Left hindlimb (tissue), 1 donor: Measurements from ENCODE around the gene UBE2G2.

Experiments
- DNase-seq: peaks from one replicate; pipeline ENCODE4 v3.0.0-alpha.2; 2018

The UBE2G2 gene

GRCh38 chr21:44784810-44785209 lies 16.8 kb downstream of the UBE2G2 start:
- no peak for DNase-seq

- no peak for DNase-seq
These were observed 18.5 kb downstream of the UBE2G2 start for GRCh38 chr21:44783020-44783696.

- DNase-seq: no peak
These were observed 20.7 kb downstream of the UBE2G2 start for GRCh38 chr21:44780767-44781459.

GRCh38 chr21:44780137-44780502 lies 21.5 kb downstream of the UBE2G2 start:
- no peak for DNase-seq

DNA sequence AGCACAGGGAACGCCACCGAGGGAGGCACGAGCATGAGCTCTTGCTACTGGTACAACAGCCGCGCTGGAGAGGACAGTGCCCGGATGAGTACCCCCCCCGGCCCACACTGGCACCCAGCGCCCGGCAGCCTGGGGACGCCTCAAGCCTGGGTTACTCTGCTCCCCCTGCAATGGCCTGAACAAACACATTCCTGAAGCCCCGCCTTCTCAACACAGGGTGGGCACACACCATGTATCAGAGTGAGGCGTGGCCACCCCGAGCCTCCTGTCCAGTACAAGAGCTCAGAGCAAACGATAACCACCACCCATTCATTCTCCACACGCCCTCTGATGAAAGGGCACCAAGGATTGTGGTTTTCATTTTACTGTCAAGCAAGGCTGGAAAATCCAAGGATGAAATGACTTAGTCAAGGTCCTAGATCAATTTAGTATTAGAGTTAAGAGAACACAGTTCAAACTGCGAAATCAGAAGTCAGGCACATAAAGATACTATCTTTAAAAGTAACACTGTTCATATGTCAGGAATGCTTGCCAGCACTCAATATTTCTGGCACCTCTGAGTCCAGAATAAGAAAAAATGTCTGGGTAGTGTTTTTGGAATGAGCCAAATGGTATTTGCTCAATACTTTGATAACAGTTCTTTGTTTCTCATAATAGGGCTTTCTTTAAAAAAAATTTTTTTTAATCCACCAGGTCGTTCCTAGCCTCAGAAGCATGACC lies 22.0 kb downstream of the UBE2G2 start:
- DNase-seq: no peak

DNA sequence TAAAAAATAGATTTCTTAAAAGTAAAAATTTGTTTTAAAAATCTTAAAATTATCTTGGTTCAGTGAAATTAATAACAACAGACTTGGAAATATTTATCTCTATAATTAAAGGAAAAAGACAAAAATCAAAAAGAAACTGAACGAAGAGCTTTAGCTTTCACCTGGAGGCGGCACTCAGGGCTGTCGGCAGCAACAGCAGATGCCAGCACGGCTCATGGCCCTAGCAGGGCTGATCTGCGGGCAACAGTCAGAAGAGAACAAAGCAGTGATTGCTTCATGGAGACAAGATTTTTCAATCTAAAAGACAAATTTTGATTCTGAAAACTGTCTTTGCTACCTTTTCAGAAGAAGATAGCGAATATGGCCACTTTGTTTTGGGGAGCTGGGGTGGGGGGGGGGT lies 22.6 kb downstream of the UBE2G2 start:
- DNase-seq: no peak

GRCh38 chr21:44778499-44778911 lies 23.1 kb downstream of the UBE2G2 start:
- no peak for DNase-seq

DNA sequence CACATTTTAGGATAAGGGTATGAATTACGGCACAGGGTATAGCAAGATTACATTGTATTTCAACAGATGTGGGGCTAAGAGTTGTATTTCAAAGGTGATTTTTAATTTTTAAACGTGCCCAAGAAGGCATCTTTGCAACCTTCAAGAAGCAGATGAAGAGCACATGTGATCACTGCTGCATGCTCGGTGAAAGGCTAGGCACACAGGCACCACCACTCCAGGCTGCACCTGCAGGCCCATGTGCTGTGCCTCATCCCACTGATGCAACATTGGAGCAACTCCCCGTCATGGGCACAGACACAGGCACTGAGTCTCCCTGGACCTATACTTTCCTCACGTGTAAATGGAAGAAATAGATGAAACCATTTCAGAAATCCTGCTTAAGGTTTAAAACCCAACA lies 23.5 kb downstream of the UBE2G2 start:
- DNase-seq: no peak

DNA sequence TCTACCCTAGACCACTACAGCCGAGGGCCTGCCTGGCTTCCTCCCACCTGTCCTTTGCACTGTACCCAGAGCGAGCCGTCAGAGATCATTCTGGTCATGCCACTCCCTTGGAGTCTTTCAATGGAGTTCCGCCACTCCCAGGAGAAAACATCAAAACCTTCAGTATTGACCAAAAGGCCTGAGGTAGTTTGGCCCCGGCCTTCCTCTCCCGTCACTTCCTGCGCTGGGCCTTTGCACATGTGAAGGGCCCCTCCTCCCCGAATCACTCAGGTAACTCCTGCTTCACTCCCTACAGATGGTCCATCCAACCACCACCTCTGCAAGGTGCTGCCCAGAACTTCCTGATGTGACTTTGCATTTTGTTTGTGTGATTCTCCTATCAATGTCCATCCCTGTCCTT lies 26.6 kb downstream of the UBE2G2 start:
- DNase-seq: no peak

DNA sequence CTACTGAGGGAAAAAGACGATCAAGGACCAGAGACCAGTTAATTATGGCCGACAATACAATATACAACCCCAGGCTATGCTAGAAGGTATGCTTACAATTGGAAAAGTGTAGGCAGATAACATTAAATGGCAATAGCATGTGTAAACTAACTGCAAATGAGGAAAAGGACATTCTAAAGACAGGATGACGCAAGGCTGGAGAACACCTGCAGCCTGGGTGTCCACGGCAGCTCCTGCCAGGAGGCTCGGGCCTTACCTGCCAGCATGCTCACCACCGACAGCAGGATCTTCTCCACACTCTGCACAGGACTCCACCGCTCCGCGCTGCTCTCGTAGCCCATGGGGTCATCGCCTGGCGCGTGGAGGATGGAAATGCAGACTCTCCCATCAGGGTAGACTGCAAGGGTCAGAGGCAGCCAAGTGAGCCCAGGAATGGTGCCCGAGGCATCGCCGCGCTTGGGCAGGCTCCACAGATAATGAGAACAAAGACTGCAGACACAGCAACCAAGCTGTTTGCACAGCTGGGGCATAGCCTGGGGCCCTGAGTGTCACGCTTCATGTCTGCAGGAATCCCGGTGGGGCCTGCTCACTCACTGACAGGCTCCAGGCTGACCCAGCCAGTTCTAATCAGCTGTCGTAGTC lies 28.2 kb downstream of the UBE2G2 start:
- no peak for DNase-seq

GRCh38 chr21:44771896-44772525 lies 29.6 kb downstream of the UBE2G2 start:
- DNase-seq: no peak

GRCh38 chr21:44767834-44768831 lies 33.5 kb downstream of the UBE2G2 start:
- no peak for DNase-seq

DNA sequence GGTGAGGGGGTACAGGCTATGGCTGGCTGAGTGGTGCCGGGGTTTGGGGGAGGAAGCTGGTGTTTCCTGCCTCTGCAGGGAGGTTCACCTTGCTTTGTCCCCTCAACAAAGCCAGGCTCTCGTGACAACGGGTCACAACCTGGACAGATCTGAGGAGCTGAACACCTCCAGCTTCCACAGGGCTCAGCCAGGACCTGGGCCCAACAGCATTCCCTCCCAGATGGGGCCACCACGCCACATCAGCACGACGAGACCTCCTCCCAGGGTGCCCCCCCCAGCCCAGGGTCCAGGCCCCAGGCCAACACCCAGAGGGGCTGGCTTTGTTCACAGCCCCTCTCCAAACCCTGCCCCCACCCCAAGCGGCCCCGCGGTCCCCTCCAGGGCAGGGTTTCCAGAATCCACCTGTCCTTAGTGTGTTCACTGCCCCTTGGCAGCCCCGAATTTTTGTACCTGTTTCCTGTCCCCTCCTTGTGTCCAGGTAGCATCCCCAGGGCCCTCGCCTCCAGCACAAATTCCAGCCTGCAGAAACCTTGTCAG lies 34.7 kb downstream of the UBE2G2 start:
- no peak for DNase-seq

- DNase-seq: no peak
These were observed 35.4 kb downstream of the UBE2G2 start for GRCh38 chr21:44766014-44766817.

- no peak for DNase-seq
These were observed 36.2 kb downstream of the UBE2G2 start for GRCh38 chr21:44765231-44766013.

GRCh38 chr21:44764319-44765230 lies 37.0 kb downstream of the UBE2G2 start:
- no peak for DNase-seq

- DNase-seq: no peak
These were observed 37.9 kb downstream of the UBE2G2 start for GRCh38 chr21:44763451-44764318.

DNA sequence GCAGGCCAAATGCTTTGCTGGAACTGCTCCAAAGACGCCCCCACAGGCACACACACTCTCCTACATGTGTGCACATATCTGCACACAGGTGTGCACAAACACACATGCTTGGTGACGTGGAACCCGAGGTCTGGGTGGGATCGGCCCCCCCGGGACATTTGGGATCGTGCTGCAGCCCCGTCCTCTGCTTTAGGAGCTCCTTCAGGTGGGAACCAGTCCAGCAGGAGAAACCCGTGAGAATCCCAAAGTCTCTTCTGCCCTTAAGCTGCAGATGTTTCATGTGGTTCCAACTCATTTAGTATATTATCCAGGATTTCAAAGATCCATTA lies 38.6 kb downstream of the UBE2G2 start:
- no peak for DNase-seq
